ENCODE data around the gene FASTK.

The FASTK gene

DNA sequence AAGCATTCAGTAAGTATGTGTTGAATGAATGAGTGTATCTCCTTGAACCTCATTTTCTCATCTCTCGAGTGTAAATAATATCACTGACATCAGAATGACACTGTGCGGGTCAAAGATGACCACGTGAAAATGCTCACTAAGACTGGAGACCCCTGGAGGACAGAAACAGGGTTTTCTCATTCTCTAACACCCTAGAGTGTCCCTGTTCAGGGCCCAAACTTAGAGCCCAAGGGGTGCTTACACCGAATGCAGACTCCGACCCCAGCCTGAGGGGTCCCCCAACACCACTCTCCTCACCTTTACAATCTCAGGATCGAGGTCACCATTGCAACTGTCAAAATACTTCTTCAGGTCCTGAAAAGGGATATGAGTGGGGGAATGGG lies 24.3 kb downstream of the FASTK start:
- no peak overlapping the region for H3K4me3 ChIP-seq (ENCODE audit: low read depth, low read length)
- TF ChIP-seq, protein P1, sequence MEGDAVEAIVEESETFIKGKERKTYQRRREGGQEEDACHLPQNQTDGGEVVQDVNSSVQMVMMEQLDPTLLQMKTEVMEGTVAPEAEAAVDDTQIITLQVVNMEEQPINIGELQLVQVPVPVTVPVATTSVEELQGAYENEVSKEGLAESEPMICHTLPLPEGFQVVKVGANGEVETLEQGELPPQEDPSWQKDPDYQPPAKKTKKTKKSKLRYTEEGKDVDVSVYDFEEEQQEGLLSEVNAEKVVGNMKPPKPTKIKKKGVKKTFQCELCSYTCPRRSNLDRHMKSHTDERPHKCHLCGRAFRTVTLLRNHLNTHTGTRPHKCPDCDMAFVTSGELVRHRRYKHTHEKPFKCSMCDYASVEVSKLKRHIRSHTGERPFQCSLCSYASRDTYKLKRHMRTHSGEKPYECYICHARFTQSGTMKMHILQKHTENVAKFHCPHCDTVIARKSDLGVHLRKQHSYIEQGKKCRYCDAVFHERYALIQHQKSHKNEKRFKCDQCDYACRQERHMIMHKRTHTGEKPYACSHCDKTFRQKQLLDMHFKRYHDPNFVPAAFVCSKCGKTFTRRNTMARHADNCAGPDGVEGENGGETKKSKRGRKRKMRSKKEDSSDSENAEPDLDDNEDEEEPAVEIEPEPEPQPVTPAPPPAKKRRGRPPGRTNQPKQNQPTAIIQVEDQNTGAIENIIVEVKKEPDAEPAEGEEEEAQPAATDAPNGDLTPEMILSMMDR (IDR thresholded peaks at IDR 0.05; ENCODE audit: control insufficient read depth, extremely low read depth, insufficient read depth), result no peak
- no peak for DNase-seq (ENCODE audit: low read depth)

DNA sequence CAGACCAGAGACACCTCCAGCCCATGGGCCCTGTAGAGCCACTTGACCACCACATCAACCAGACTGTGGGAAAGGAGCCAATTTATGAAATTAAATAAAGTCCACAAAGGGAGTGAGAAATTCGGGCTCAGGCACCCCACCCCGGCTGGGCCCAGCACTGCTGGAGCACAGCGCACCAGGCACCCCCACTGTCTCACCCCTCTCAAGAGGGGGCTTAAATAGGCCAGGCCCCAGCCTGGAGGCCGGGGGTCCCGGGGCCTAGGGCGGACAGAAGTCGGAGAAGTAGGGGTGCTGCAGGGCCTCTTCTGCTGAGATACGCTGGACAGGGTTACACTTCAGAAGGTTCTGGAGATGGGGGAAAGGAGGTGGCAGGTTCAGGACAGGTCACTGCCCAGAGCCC lies 26.9 kb downstream of the FASTK start:
- DNase-seq (ENCODE audit: low read depth), result no peak
- no peak overlapping the region for H3K4me3 ChIP-seq (ENCODE audit: low read depth, low read length)
- TF ChIP-seq, protein P1 (IDR thresholded peaks at IDR 0.05; ENCODE audit: control insufficient read depth, extremely low read depth, insufficient read depth), result no peak

DNA sequence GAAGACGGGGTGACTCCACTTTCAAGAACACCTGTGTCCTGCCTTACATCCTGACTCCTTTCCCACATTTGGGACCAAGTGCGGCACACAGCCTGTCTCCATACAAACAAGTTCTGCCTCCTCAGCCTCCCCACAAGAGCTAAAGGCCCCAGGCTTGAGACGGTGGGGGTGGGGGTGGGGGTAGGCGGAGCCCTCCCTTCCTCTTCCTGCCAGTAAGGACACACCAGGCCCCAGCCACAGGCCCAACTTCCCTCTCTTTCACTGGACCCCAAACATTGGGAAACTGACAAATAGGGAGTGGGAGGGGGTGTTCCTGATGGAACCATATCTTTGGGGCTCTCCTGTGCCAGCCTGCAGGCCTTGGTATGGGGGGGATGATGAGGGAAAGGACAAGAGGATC lies 27.5 kb downstream of the FASTK start:
- no peak for DNase-seq (ENCODE audit: low read depth)
- H3K4me3 ChIP-seq (ENCODE audit: low read depth, low read length), result no peak overlapping the region
- TF ChIP-seq, protein P1 (IDR thresholded peaks at IDR 0.05; ENCODE audit: control insufficient read depth, extremely low read depth, insufficient read depth), result no peak

GRCh38 chr7:151051108-151051507 lies 29.5 kb downstream of the FASTK start:
- no peak overlapping the region for H3K4me3 ChIP-seq (ENCODE audit: low read depth, low read length)
- TF ChIP-seq, protein P1 (IDR thresholded peaks at IDR 0.05; ENCODE audit: control insufficient read depth, extremely low read depth, insufficient read depth), result no peak
- no peak for DNase-seq (ENCODE audit: low read depth)

GRCh38 chr7:151048911-151049463 lies 31.6 kb downstream of the FASTK start:
- DNase-seq (ENCODE audit: low read depth), result no peak
- TF ChIP-seq, protein P1 (IDR thresholded peaks at IDR 0.05; ENCODE audit: control insufficient read depth, extremely low read depth, insufficient read depth), result no peak

GRCh38 chr7:151047976-151048815 lies 32.4 kb downstream of the FASTK start, which contains the start of gene ASIC3:
ASIC3 (plus strand) TSS chr7:151048531; CDS start chr7:151048886, 355 bp downstream.
- TF ChIP-seq, protein P1 (IDR thresholded peaks at IDR 0.05; ENCODE audit: control insufficient read depth, extremely low read depth, insufficient read depth), result no peak
- no peak for DNase-seq (ENCODE audit: low read depth)
- no peak within 1 kb of the TSS for H3K4me3 ChIP-seq (ENCODE audit: low read depth, low read length)

More at GRCh38 chr7:151048911-151049463, 31.6 kb downstream of the FASTK start:
- no peak overlapping the region for H3K4me3 ChIP-seq (ENCODE audit: low read depth, low read length)
